SK-N-MC (cell line): ENCODE data around the gene OR4D9.
"Not testable (repeated sequence)": the region's sequence is repeated elsewhere in the genome, so short reads cannot be mapped to it uniquely, and the experiment has no call there.

Experiments
- DNase-seq: peaks from one replicate; pipeline ENCODE4 v3.0.0-alpha.2; 2011; ENCODE audit warnings: low read depth, low spot score
- H3K27ac ChIP-seq: fragments of 200-600 bp; sonication (generic); 2 replicates; pipeline ENCODE4 v1.5.1; 2016; ENCODE audit warnings: mixed run types
- H3K36me3 ChIP-seq: fragments of 200-600 bp; sonication (generic); 2 replicates; pipeline ENCODE4 v1.6.1; 2017; ENCODE audit warnings: antibody characterized with exemption, low read length, mixed read lengths; ENCODE audit not compliant: insufficient read depth
- H3K4me3 ChIP-seq: fragments of 200-600 bp; sonication (generic); 2 replicates; pipeline ENCODE4 v1.5.1; 2016
- H3K9ac ChIP-seq: fragments of 200-600 bp; sonication (generic); 2 replicates; pipeline ENCODE4 v1.8.0; 2017; ENCODE audit warnings: mixed run types, mixed read lengths; ENCODE audit not compliant: insufficient read length
- H3K9me3 ChIP-seq: fragments of 200-600 bp; sonication (generic); 2 replicates; pipeline ENCODE4 v1.6.1; 2017; ENCODE audit warnings: low read depth, mild to moderate bottlenecking, antibody characterized with exemption, low read length, moderate library complexity, mixed read lengths
- EZH2 ChIP-seq: fragments of 200-600 bp; sonication (generic); IDR thresholded peaks from one replicate; pipeline ENCODE4 v1.6.1; 2017; ENCODE audit warnings: antibody characterized with exemption
- FOXP2 ChIP-seq: optimal IDR thresholded peaks from 2 replicates; pipeline ENCODE3; 2011; ENCODE audit warnings: mild to moderate bottlenecking, moderate library complexity; ENCODE audit not compliant: insufficient read depth; ENCODE audit errors: extremely low read length, control extremely low read depth
- POLR2AphosphoS5 ChIP-seq: IDR thresholded peaks from 2 replicates; pipeline ENCODE4 v1.6.1; 2012; ENCODE audit warnings: mild to moderate bottlenecking, low read depth, low read length, borderline replicate concordance

OR4D9 gene

GRCh38 chr11:59510941-59511589, at the start of gene OR4D9:
Gene OR4D9 (plus strand): TSS chr11:59511539. CDS start chr11:59514913, 3,374 bp downstream.
- Histone ChIP-seq H3K9me3 (no peaks in the 10 kb centered on the region), H3K9ac (no peak within 1 kb of the TSS), H3K4me3 (no peak within 1 kb of the TSS), H3K36me3 (no peaks in the 10 kb centered on the region), H3K27ac (no peak within 1 kb of the TSS)
- no peak for DNase-seq
- TF ChIP-seq POLR2AphosphoS5 (no peak), FOXP2 (no peak), EZH2 (no peak)

- no peak overlapping the region for H3K9ac ChIP-seq
- H3K4me3 ChIP-seq: no peak overlapping the region
- TF ChIP-seq POLR2AphosphoS5: no peak
- TF ChIP-seq FOXP2: no peak
- no peak for TF ChIP-seq EZH2
- no peaks in the 10 kb centered on the region for H3K9me3 ChIP-seq
- H3K36me3 ChIP-seq: no peaks in the 10 kb centered on the region
- DNase-seq: no peak
- no peak overlapping the region for H3K27ac ChIP-seq
Observed at GRCh38 chr11:59463190-59463641, 48.1 kb upstream of the OR4D9 start.

GRCh38 chr11:59473015-59473414, 38.3 kb upstream of the OR4D9 start, which contains the start of gene OR4D10:
Gene OR4D10 (plus strand): TSS chr11:59473315. CDS start chr11:59477430, 4,115 bp downstream.
- H3K9me3 ChIP-seq: no peaks in the 10 kb centered on the region
- H3K9ac ChIP-seq: no peak within 1 kb of the TSS
- no peak for DNase-seq
- TF ChIP-seq EZH2: no peak
- TF ChIP-seq FOXP2: no peak
- no peak within 1 kb of the TSS for H3K4me3 ChIP-seq
- no peak within 1 kb of the TSS for H3K27ac ChIP-seq
- no peaks in the 10 kb centered on the region for H3K36me3 ChIP-seq

- no peaks in the 10 kb centered on the region for H3K36me3 ChIP-seq
- H3K4me3 ChIP-seq: no peak overlapping the region
- no peak overlapping the region for H3K9ac ChIP-seq
- no peaks in the 10 kb centered on the region for H3K9me3 ChIP-seq
- no peak for TF ChIP-seq POLR2AphosphoS5
- TF ChIP-seq EZH2: no peak
- no peak for TF ChIP-seq FOXP2
- H3K27ac ChIP-seq: no peak overlapping the region
- DNase-seq: no peak
Observed at GRCh38 chr11:59475176-59475575, 36.2 kb upstream of the OR4D9 start.

DNA sequence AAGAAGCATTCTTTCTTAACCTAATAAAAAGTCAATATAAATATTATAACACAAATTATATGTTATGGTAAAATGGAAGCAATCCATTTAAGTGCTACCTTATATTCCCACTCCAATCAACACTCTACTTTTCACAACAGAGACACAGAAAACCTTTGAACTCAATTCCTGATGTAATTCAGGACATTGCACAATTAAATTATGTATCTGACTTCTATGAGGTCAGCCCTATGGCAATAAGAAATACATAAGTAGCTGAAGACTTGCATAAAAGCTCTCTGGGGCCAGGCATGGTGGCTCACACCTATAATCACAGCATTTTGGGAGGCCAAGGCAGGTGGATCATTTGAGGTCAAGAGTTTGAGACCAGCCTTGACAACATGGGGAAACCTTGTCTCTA, 31.4 kb upstream of the OR4D9 start:
- no peak overlapping the region for H3K4me3 ChIP-seq
- no peak overlapping the region for H3K9ac ChIP-seq
- no peak overlapping the region for H3K27ac ChIP-seq
- TF ChIP-seq EZH2 (no peak), POLR2AphosphoS5 (no peak), FOXP2 (no peak)
- DNase-seq: no peak
- no peaks in the 10 kb centered on the region for H3K9me3 ChIP-seq
- no peaks in the 10 kb centered on the region for H3K36me3 ChIP-seq

DNA sequence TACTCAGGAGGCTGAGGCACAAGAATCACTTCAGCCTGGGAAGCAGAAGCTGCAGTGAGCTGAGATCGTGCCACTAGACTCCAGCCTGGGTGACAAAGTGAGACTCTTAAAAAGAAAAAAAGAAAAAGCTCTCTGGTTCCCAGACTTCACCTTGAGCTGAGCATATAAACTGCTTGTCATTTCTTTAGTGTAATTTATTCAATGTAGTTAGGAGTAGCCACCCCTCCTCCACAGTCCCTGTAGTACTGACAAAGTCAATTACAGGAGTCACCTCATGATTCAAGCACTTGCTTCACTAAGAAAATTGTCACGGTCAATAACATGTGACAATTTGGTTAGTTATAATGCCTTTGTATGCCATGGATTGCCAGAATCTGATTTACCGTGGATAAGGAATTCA, 31.0 kb upstream of the OR4D9 start:
- no peak overlapping the region for H3K27ac ChIP-seq
- DNase-seq: no peak
- no peak overlapping the region for H3K9ac ChIP-seq
- TF ChIP-seq FOXP2: no peak
- TF ChIP-seq EZH2: no peak
- TF ChIP-seq POLR2AphosphoS5: no peak
- no peak overlapping the region for H3K4me3 ChIP-seq
- H3K36me3 ChIP-seq: no peaks in the 10 kb centered on the region
- H3K9me3 ChIP-seq: no peaks in the 10 kb centered on the region

- Histone ChIP-seq H3K36me3 (no peaks in the 10 kb centered on the region), H3K4me3 (no peak overlapping the region), H3K9me3 (no peaks in the 10 kb centered on the region), H3K27ac (no peak overlapping the region), H3K9ac (no peak overlapping the region)
- TF ChIP-seq FOXP2 (no peak), POLR2AphosphoS5 (no peak), EZH2 (no peak)
- no peak for DNase-seq
Observed at GRCh38 chr11:59501931-59502330, 9.4 kb upstream of the OR4D9 start.

- Histone ChIP-seq H3K27ac (no peak within 1 kb of the TSS), H3K36me3 (no peaks in the 10 kb centered on the region), H3K4me3 (no peak within 1 kb of the TSS), H3K9ac (no peak within 1 kb of the TSS), H3K9me3 (no peaks in the 10 kb centered on the region)
- DNase-seq: no peak
- TF ChIP-seq POLR2AphosphoS5 (no peak), FOXP2 (no peak), EZH2 (no peak)
Observed at GRCh38 chr11:59503276-59503675, 8.1 kb upstream of the OR4D9 start, which contains the start of gene OR4D11. Gene OR4D11 (plus strand): TSS chr11:59503576. CDS start chr11:59503576, 0 bp downstream.

GRCh38 chr11:59511675-59512074, 336 bp downstream of the OR4D9 start:
- TF ChIP-seq EZH2 (no peak), POLR2AphosphoS5 (no peak), FOXP2 (no peak)
- no peaks in the 10 kb centered on the region for H3K9me3 ChIP-seq
- DNase-seq: no peak
- H3K27ac ChIP-seq: no peak overlapping the region
- no peak overlapping the region for H3K9ac ChIP-seq
- no peaks in the 10 kb centered on the region for H3K36me3 ChIP-seq
- H3K4me3 ChIP-seq: no peak overlapping the region

DNA sequence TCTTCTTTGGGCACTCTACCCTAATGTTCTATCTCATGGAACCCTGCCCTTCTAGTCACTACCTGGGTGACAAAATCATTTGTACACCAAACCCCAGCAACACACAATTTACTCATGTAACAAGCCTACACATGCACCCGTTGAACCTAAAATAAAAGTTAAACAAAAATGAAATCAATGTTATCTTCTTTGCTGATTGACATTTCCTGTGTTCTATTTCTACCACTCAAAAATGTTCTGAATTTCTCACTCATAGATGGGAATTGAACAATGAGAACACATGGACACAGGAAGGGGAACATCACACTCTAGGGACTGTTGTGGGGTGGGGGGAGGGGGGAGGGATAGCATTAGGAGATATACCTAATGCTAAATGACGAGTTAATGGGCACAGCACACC, 8.8 kb downstream of the OR4D9 start:
- DNase-seq, H3K36me3 ChIP-seq, H3K27ac ChIP-seq, H3K9ac ChIP-seq, H3K4me3 ChIP-seq, H3K9me3 ChIP-seq: not testable (repeated sequence)
